NCI-H2227 (cell line): Measurements from ENCODE around the gene RTP1.
"Not testable (repeated sequence)": the region's sequence is repeated elsewhere in the genome, so short reads cannot be mapped to it uniquely, and the experiment has no call there.

ENCODE experiments used
- DNase-seq: peaks from one replicate; lab custom pipeline; 2025; ENCODE audit not compliant: unreplicated experiment; lab: John Stamatoyannopoulos, UW

RTP1 gene

GRCh38 chr3:187237741-187238140 is 40.5 kb downstream of the RTP1 start:
- DNase-seq = no peak

- no peak for DNase-seq
These were observed 41.0 kb downstream of the RTP1 start for GRCh38 chr3:187238239-187238638.

GRCh38 chr3:187238835-187239234 is 41.5 kb downstream of the RTP1 start:
- DNase-seq = not testable (repeated sequence)

DNA sequence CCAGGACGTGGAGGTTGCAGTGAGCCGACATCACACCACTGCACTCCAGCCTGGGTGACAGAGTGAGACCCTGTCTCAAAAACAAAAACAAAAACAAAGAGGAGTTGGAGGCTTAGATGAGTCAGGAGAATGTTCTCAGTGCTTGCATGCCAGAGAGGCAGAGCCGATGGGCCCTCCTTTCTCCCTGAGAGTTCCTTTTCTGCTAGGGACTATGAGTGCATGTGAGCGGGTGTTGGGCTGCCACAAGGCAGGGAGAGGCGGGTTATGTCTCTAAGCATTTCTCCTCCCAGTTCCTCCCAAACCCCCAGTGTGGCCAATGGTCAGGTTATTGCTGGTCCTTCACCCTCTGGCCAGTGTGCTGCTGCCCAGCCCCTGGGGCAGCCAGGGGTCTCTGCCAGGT is 45.1 kb downstream of the RTP1 start:
- no peak for DNase-seq

GRCh38 chr3:187242900-187243299 is 45.6 kb downstream of the RTP1 start:
- DNase-seq = no peak

GRCh38 chr3:187243933-187244524 is 46.7 kb downstream of the RTP1 start:
- DNase-seq = no peak

DNA sequence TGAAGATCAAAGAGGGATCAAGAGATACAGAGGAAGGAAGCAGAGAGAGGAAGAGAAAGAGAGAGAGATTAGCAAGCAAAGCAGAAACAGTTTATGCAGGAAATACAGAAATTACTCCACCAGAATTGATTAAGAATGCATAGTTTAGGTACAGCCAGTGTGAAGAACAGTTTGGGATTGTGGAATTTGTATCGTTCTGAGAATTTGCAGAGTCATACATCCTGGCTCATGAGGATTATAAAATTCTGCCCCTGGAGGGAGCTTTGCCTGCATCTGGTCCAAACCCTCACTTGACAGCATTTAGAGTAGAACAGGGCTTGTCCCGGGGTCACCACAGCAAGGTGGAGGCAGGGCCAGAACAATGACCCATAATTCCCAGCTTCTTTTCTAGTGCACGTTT is 50.1 kb downstream of the RTP1 start:
- DNase-seq = no peak
